Neural progenitor cell (in vitro differentiated cells): Measurements from ENCODE around the gene TUBAL3.

Experiments
- CTCF ChIP-seq: fragments of 200-600 bp; sonication (generic); IDR thresholded peaks from 2 replicates; pipeline ENCODE4 v1.5.1; 2017; ENCODE audit warnings: antibody characterized with exemption, mild to moderate bottlenecking
- EZH2 ChIP-seq: fragments of 200-600 bp; sonication (generic); IDR thresholded peaks from 2 replicates; pipeline ENCODE4 v1.6.1; 2017; ENCODE audit warnings: antibody characterized with exemption, mild to moderate bottlenecking, moderate library complexity

DNA sequence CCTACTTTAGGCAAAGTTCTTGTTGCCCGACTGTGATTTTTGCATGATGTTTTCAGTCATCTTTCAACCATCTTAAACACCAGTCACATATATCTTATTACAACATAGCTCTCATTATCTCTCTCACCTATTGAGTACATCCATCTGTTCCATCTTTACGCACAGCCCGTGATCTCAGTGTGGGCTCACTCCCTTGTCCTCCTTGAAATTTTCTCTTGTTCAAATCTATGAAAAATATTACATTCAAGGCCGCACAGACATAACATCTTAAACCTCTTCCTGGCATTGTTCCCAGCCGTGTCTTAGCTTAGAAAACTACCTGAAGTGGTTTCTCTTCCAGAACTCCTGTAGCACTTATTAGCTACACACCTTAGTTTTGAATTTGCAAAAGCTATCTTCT lies 40.4 kb upstream of the TUBAL3 start:
- TF ChIP-seq CTCF (no peak), EZH2 (no peak)
